Activated naive CD4-positive, alpha-beta T cell treated with anti-CD3 and anti-CD28 coated beads, Interleukin-2, amount 10 ng/mL, durations not matched to agents 5 hours and 36 hours (primary cell): Measurements from ENCODE around the gene VRK2. TPM values are rescaled to one million over a fixed set of nuclear protein-coding genes. Genes with fewer than 3 reads are reported as not detected.

Source experiments
- total RNA-seq, 2 experiments: library from RNA; stranded (reverse); gene quantifications; one replicate each; pipeline ENCODE4 v1.2.3, GENCODE V29; 2021

Gene VRK2
- 10 to 100 TPM; 18.4 to 22.8 TPM for total RNA-seq

GRCh38 chr2:58046585-58047372 lies at the start of gene VRK2:
Gene VRK2, plus strand, starts transcription at chr2:58046806. Its CDS starts 2,026 bp downstream, at chr2:58048832.

Other genes starting within 250 kb of the VRK2 start
- gene FANCL, start 194.5 kb downstream of the VRK2 start, total RNA-seq: 10 to 100 TPM; 11.3 to 11.4 TPM